Caco-2 (cell line): ENCODE measurements around the gene MAZ. TPM values are rescaled to one million over a fixed set of nuclear protein-coding genes. Genes with fewer than 3 reads are reported as not detected.
"Not testable (repeated sequence)": the region's sequence is repeated elsewhere in the genome, so short reads cannot be mapped to it uniquely, and the experiment has no call there.

ENCODE experiments used
- BruUV-seq: library from RNA; stranded (reverse); fragments of 400-500 nt; replicated peaks from 2 replicates; lab custom pipeline; 2021; lab: Mats Ljungman, UMichigan
- CTCF ChIA-PET: fragments of 300-600 bp; sonication (Branson Sonifier 250); formaldehyde crosslinking; loops from one replicate; lab custom pipeline; 2022; ENCODE audit warnings: antibody characterized with exemption; lab: Charles Lee
- POLR2A ChIA-PET: fragments of 300-600 bp; sonication (Branson Sonifier 250); formaldehyde crosslinking; loops from one replicate; lab custom pipeline; 2022; ENCODE audit warnings: antibody characterized with exemption; lab: Charles Lee
- DNase-seq, 2 experiments: peaks; one replicate each; pipeline versions ENCODE4 v3.0.0 to v3.0.0-alpha.2; 2020 to 2022
- H3K27me3 ChIP-seq: replicated peaks from 2 replicates; pipeline ENCODE4 v1.6.0; 2011; ENCODE audit warnings: low read length; ENCODE audit not compliant: control insufficient read depth, insufficient read depth
- H3K36me3 ChIP-seq: 2 replicates; pipeline ENCODE4 v1.5.1; 2011; ENCODE audit warnings: low read length; ENCODE audit not compliant: control insufficient read depth, insufficient read depth
- H3K4me1 ChIP-seq: fragments of 250-450 bp; sonication (Bioruptor Pico); 2 replicates; pipeline ENCODE4 v1.5.1; 2020; ENCODE audit warnings: mild to moderate bottlenecking
- H3K4me3 ChIP-seq: 2 replicates; pipeline ENCODE4 v1.5.1; 2011; ENCODE audit warnings: low read depth, mild to moderate bottlenecking, control low read depth, low read length
- H3K9me3 ChIP-seq: fragments of 250-450 bp; sonication (Bioruptor Pico); 2 replicates; pipeline ENCODE4 v1.5.1; 2020; ENCODE audit warnings: mild to moderate bottlenecking, moderate library complexity
- H3K27ac Mint-ChIP-seq: one replicate; pipeline ENCODE4 v1.8.0; 2022; ENCODE audit warnings: mixed read lengths; ENCODE audit not compliant: unreplicated experiment
- H3K27me3 Mint-ChIP-seq: one replicate; pipeline ENCODE4 v1.8.0; 2022; ENCODE audit warnings: mixed read lengths; ENCODE audit not compliant: insufficient read depth, unreplicated experiment
- H3K36me3 Mint-ChIP-seq: one replicate; pipeline ENCODE4 v1.8.0; 2022; ENCODE audit warnings: mild to moderate bottlenecking, mixed read lengths; ENCODE audit not compliant: insufficient read depth, unreplicated experiment
- H3K4me1 Mint-ChIP-seq: one replicate; pipeline ENCODE4 v1.8.0; 2022; ENCODE audit warnings: low read depth, mixed read lengths; ENCODE audit not compliant: unreplicated experiment
- H3K4me3 Mint-ChIP-seq: one replicate; pipeline ENCODE4 v1.8.0; 2022; ENCODE audit warnings: mild to moderate bottlenecking, moderate library complexity, mixed read lengths; ENCODE audit not compliant: unreplicated experiment
- H3K9me3 Mint-ChIP-seq: one replicate; pipeline ENCODE4 v1.8.0; 2022; ENCODE audit warnings: mixed read lengths; ENCODE audit not compliant: unreplicated experiment
- intact Hi-C: fragments of 100-400 bp; cut with micrococcal nuclease; formaldehyde crosslinking; loops from one replicate; pipeline ENCODE4 v1.10.0; 2022; ENCODE audit not compliant: unreplicated experiment
- total RNA-seq: library from RNA; stranded (reverse); gene quantifications from 2 replicates; pipeline ENCODE4 v1.2.3, GENCODE V29; 2022
- TF ChIP-seq, protein P1 (sequence below), 2 experiments: fragments of 200-600 bp in 1 of 2; IDR thresholded peaks; 1 replicate in 1 of 2; 2 replicates in 1 of 2; pipeline versions ENCODE4 v1.5.1 to v1.8.0; 2011 to 2022; ENCODE audit warnings: antibody characterized with exemption in 1 of 2, control low read depth in 1 of 2, inconsistent platforms in 1 of 2, low read depth in 1 of 2, low read length in 1 of 2, mild to moderate bottlenecking in 1 of 2, moderate library complexity in 1 of 2; ENCODE audit not compliant: insufficient read depth in 1 of 2, severe bottlenecking in 1 of 2, unreplicated experiment in 1 of 2

Gene MAZ
- total RNA-seq, 1 experiment from 2014 or later = 317 TPM

DNA sequence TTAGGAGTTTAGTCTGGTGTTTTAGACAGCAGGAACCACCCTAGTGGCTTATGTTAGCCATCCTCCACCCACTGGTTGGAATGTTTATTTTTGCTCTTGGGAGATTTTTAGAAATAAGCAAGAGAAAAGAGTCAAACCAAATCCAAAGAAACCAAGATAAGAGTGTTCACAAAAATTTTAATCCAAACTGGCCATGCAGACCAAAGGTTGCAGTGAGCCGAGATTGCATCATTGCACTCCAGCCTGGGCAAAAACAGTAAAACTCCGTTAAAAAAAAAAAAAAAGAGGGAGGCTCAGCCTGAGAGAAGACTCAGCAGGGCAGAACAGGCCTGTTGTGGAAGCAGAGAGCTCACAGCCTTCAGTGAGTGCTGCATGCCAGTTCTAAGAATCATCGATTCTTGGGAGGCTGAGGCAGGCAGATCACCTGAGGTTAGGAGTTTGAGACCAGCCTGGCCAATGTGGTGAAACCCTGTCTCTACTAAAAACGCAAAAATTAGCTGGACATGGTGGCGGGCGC lies 48.3 kb upstream of the MAZ start:
- CTCF ChIA-PET = interaction anchor here (0.6 to 2.0 kb wide), 5 partner anchors 11 to 49 kb away, joined by 3 to 8 read pairs (median 5); partner anchors contain the start of gene KIF22
- no peaks in the 10 kb centered on the region for H3K36me3 ChIP-seq
- H3K36me3 Mint-ChIP-seq = peaks cover 8% of the 10 kb centered on the region
- no peaks in the 10 kb centered on the region for H3K9me3 ChIP-seq
- H3K4me3 ChIP-seq = no peak overlapping the region
- peaks cover 36% of the 10 kb centered on the region for H3K4me1 ChIP-seq
- H3K4me3 Mint-ChIP-seq = peak overlapping the region; percentile 22
- no peaks in the 10 kb centered on the region for H3K27me3 ChIP-seq
- POLR2A ChIA-PET = interaction anchor here (1.0 kb wide), 1 partner anchor 79 kb away, joined by 4 read pairs; the partner anchor contains the start of gene QPRT
- H3K4me1 Mint-ChIP-seq = peaks cover 23% of the 10 kb centered on the region
- DNase-seq = peak; percentile 81
- peaks cover 9% of the 10 kb centered on the region for H3K9me3 Mint-ChIP-seq
- no peaks in the 10 kb centered on the region for H3K27me3 Mint-ChIP-seq
- intact Hi-C loops = loop anchor here (1.0 kb wide), 1 partner anchor 32 kb away; the partner anchor contains the start of gene KIF22
- TF ChIP-seq, protein P1, sequence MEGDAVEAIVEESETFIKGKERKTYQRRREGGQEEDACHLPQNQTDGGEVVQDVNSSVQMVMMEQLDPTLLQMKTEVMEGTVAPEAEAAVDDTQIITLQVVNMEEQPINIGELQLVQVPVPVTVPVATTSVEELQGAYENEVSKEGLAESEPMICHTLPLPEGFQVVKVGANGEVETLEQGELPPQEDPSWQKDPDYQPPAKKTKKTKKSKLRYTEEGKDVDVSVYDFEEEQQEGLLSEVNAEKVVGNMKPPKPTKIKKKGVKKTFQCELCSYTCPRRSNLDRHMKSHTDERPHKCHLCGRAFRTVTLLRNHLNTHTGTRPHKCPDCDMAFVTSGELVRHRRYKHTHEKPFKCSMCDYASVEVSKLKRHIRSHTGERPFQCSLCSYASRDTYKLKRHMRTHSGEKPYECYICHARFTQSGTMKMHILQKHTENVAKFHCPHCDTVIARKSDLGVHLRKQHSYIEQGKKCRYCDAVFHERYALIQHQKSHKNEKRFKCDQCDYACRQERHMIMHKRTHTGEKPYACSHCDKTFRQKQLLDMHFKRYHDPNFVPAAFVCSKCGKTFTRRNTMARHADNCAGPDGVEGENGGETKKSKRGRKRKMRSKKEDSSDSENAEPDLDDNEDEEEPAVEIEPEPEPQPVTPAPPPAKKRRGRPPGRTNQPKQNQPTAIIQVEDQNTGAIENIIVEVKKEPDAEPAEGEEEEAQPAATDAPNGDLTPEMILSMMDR (IDR thresholded peaks at IDR 0.05; ENCODE audit: insufficient read depth in 1 of 2, low read depth in 1 of 2, low read length in 1 of 2, severe bottlenecking in 1 of 2, unreplicated experiment in 1 of 2) = peak in 1 of 2 experiments; percentile 33
- BruUV-seq = no TSS peak
- peak overlapping the region; percentile 78 for H3K27ac Mint-ChIP-seq

- TF ChIP-seq, protein P1 (IDR thresholded peaks at IDR 0.05; ENCODE audit: insufficient read depth in 1 of 2, low read depth in 1 of 2, low read length in 1 of 2, severe bottlenecking in 1 of 2, unreplicated experiment in 1 of 2) = no peak
- BruUV-seq = no TSS peak
- DNase-seq = peak; percentile 23 to 48
- Mint-ChIP-seq H3K9me3 (peaks cover 9% of the 10 kb centered on the region), H3K4me3 (peak overlapping the region; percentile 15), H3K36me3 (peaks cover 8% of the 10 kb centered on the region), H3K27ac (peak overlapping the region; percentile 78), H3K27me3 (no peaks in the 10 kb centered on the region), H3K4me1 (peaks cover 29% of the 10 kb centered on the region)
- POLR2A ChIA-PET = interaction anchor here (0.9 kb wide), 1 partner anchor 30 kb away, joined by 3 read pairs; the partner anchor contains the start of gene KIF22
- CTCF ChIA-PET = interaction anchor here (0.5 kb wide), 1 partner anchor 165 kb away, joined by 8 read pairs; no protein-coding TSS in a partner anchor
- Histone ChIP-seq H3K4me3 (peak overlapping the region; percentile 30), H3K4me1 (peaks cover 42% of the 10 kb centered on the region), H3K27me3 (no peaks in the 10 kb centered on the region), H3K9me3 (no peaks in the 10 kb centered on the region), H3K36me3 (peaks cover 1% of the 10 kb centered on the region; the same call in 1 of the 2 replicates)
- intact Hi-C loops = no loop called here
Observed at GRCh38 chr16:29760567-29761279, 45.6 kb upstream of the MAZ start.

GRCh38 chr16:29761280-29761651 lies 45.1 kb upstream of the MAZ start:
- Histone ChIP-seq H3K4me1 (peaks cover 39% of the 10 kb centered on the region), H3K4me3 (peak overlapping the region; percentile 30)
- DNase-seq, H3K4me3 Mint-ChIP-seq, H3K36me3 Mint-ChIP-seq, H3K36me3 ChIP-seq, H3K27me3 Mint-ChIP-seq, H3K27me3 ChIP-seq, CTCF ChIA-PET, intact Hi-C loops, H3K9me3 ChIP-seq, POLR2A ChIA-PET, H3K9me3 Mint-ChIP-seq, BruUV-seq: not testable (repeated sequence)
- Mint-ChIP-seq H3K27ac (peak overlapping the region; percentile 78), H3K4me1 (peaks cover 32% of the 10 kb centered on the region)
